Activated CD4-positive, alpha-beta T cell treated with anti-CD3 and anti-CD28 coated beads, Interleukin-2, amount 50 U/mL, for 4 hours (primary cell): ENCODE data around the gene ACSS3.
"Not testable (repeated sequence)": the region's sequence is repeated elsewhere in the genome, so short reads cannot be mapped to it uniquely, and the experiment has no call there.

Experiments used
- DNase-seq, 2 experiments: peaks; one replicate each; pipeline ENCODE4 v3.0.0-alpha.2; 2020

The ACSS3 gene

DNA sequence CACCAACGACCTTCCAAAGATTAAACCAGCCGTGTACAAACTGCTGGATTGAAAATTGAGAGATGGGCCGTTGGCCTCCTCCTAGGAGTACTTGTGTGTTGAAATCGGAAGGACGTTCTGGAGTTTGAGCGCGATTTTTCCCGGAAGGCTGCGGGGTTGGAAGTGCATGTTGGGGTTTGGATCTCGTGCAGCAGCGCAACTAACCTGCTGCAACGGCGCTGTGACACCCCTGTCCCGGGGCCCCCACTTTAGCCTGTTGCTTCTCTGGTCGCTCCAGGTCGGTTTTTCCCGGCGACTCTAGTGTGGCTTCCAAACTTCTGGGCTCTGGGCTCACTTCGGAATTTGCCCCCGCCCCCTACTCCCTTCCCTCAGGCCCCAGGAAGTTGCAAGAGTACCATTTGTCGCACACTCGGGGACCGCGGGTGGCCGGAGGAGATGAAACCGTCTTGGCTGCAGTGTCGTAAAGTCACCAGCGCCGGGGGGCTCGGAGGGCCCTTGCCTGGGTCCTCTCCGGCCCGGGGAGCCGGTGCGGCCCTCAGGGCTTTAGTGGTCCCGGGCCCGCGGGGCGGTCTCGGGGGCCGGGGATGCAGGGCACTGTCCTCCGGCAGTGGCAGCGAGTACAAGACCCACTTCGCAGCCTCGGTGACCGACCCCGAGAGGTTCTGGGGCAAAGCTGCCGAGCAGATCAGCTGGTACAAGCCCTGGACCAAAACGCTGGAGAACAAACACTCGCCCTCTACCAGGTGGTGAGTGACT, at the start of gene ACSS3:
Gene ACSS3, plus strand, starts transcription at position 394 of the 756 bp plus-strand sequence. Its CDS starts 42 bp downstream, at position 436.
- no peak for DNase-seq

DNA sequence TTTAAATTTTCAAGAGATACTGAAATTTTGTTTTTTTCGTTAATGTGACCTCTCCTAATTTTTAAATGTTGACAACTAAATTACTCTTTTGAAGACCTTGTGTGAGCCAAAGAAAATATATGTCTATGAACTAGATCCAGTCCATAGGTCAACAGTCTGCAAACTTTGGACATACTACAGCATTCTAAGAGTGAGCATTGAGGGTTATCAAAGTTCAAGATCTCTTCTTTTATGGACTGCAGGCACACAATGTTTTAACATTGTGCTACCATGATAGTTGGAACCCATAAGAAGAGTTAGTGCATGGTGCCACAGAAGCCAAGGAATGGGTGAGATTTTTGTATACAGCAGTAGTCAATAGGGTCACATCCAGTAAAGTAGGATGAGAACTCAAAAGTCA, 43.0 kb upstream of the ACSS3 start:
- DNase-seq = no peak

GRCh38 chr12:81039231-81039630, 38.6 kb upstream of the ACSS3 start:
- no peak for DNase-seq

DNA sequence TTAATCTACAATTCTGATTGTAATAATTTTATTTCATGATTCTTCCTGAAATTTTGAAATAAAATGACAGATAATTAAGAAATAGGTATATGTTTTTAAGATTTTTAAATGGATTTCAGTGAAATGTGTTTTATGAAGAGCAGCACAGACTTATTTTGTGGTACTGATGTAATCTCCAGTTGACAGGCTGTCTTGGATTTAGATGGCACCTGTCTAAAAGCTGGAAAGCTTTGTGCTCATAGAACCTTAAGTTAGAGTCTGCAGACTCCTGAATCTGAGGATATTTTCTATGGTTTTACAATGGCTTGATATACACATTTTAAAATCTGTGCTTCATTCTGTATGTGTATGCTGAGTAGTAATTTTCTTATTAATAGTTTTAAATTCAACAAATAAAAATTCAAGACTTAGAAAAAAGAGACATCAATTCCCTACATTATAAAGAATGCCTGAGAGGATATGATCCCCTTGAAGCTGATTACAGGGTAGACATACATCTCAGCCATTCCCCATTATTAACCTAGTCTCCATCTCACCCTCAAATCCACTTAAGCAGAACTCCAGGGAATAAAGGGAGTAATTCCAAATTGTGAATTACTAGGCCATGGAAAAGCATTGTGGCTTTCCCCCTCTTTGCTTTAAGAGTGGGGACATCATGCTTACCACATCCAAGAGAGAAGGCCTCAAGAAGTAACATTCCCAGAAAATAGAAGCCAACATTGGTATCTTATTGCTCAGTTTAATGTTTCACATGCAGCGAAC, 33.7 kb upstream of the ACSS3 start:
- no peak for DNase-seq

- DNase-seq = not testable (repeated sequence)
Observed at GRCh38 chr12:81064971-81065370, 12.9 kb upstream of the ACSS3 start.

GRCh38 chr12:81070846-81071245, 7.0 kb upstream of the ACSS3 start:
- no peak for DNase-seq

DNA sequence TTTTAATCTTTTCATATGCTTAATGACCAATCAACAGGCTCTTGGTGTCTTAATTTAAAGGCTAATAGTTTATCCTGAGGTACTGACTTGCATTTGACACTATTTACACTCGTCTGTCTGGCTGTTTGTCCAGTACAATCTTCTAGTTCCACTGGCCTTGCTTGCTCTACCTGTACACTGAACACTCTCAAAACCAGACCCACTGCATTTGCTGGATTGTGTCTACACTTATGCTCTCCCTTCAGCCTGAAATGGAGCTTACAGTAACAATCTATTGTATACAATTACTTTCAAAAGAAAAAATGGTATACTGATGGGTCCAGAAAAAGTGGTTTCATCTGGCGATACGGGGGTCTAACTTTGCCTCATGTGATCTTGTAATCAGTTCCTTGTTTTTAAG, 2.3 kb upstream of the ACSS3 start:
- DNase-seq = no peak

DNA sequence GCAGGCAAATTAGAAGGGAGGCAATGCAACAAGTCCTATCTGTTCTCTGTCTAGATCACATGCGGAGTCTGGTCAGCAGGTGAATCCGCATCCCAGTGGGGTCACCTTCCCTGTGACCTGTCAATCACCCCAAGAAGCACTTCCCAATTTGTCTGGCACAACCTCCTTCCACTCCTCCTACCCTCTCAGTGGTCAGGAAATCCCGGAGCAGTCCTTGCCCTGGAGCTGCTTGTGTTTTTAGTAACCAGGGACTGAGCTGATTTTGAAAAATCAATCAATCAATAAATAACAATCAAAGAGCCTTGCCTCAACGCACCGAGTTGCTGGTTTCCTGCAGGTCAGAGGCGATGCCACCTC, 572 bp upstream of the ACSS3 start:
- no peak for DNase-seq

GRCh38 chr12:81078469-81079196, 754 bp downstream of the ACSS3 start:
- DNase-seq = no peak

DNA sequence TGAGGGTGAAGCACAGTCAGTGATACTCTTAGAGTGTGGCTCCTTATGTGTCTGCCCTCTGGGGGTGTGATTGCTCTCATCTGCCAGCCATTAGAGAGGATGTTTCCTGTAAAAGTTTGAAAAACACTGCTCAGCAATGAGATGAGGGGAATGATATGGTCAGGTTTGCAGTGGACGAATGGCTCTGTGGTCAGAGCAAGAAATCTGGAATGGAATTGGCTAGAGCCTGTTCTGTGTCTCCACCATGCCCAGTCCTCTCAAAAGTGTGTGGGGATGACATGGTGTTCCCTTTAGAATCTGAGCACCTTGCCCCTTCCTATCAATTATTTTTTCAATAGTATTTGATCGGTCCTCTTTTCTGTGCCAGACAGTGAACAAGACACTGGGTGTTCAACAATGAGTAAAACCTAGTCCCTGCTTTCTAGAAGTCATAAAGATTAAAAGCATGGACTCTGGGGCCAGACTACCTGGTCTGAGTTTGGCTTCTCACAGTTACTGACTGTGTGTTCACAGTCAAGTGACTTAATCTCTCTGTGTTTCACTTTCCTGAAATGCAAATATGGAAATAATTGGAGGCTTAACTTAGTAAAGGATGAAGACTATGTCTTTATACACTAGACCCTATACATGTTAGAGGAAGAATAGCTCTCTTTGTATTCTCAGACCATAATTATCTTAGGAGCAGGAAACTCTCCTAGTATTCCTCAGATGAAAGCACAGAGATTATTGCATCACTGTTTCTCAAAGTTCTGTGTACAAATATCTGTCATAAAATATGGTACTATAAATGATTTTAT, 1.6 kb downstream of the ACSS3 start:
- no peak for DNase-seq

GRCh38 chr12:81080431-81080983, 2.6 kb downstream of the ACSS3 start:
- DNase-seq = no peak

DNA sequence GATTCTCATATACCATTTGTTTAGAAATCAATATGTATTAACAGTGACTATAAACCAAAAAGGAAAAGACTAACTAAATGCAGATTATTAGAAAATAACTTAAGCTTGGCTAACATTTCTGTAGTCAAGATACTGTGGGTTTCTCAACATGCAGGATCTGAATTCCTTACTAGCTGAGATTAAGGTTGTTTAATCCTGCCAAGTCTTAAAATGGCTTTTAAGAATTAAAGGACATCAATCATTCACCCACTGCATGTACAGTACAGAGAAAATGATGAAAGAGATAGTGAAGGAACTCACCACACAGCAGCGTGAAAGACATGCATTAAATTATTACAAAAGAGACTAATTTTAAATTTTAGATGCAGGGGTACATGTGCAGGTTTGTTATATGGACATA, 3.8 kb downstream of the ACSS3 start:
- no peak for DNase-seq

DNA sequence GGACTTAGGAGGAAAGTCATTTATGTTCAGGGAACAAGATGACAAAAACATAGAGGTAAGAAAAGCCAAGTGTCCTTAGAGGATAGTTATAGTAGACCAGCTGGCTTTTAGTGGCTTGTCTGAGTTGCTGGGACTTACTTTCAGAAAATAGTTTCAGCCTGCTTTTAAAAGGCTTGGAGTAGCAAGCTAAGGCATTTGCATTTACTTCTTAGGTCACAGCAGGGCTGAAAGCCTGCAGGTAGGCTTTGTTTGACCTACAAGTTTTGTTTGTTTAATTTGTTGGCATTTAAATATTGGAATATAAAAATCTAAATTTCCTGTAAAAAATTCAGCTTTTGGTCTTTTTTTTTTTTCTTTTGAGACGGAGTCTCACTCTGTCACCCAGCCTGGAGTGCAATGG, 5.1 kb downstream of the ACSS3 start:
- DNase-seq = no peak

DNA sequence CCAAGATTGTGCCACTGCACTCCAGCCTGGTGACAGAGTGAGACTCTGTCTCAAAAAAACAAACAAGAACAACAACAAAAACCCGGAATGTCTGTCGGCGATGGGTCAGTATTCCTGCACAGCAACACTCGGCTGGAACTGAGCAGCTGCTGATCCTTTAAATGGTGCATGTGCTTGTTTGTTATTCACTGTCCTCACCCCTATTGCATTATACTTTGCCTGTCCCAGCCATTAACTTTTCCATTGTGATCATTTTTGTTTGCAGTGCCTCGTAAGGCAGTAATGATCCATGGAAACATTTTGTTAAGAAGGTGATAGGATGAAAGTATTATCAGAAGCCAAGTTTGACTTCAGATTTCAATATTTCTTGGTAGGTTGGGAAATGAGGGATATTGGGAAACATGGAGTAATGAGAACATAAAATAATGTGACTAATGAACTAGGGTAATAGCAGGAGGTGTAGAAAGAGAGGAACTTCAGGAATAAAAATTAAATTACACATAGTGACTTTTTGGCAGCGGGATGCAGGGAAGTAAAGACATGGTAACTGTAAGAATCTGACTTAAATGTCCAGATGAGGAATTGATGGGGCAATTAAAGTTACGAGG, 6.1 kb downstream of the ACSS3 start:
- DNase-seq = no peak

DNA sequence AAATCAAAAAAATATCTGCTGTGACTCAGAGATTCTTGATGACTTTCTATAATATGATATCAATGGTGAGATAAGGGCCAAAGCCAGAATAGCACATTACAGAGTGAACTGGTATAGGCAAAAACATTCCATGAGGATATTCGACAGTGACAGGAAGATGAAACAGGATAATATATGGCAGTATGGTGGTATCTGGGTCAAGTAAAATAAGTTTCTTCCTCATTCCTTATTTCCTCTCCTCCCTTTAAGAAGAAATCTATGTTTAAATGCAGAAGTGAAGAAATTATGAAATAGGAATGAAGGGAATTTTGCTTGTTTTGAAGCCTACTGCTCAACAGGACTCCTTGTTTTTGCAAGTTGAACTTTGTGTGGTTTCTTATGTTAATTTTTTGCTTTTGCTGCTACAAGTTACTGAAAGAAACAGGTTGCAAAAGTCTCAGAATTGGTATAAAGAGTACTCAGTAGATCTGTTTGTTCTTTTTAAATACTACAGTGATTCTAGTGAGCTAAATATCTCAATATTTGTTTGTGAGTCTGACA, 7.0 kb downstream of the ACSS3 start:
- DNase-seq = no peak

GRCh38 chr12:81085832-81086231, 8.0 kb downstream of the ACSS3 start:
- no peak for DNase-seq

GRCh38 chr12:81086342-81086741, 8.5 kb downstream of the ACSS3 start:
- DNase-seq = no peak

- DNase-seq = no peak
Observed at GRCh38 chr12:81088221-81088620, 10.3 kb downstream of the ACSS3 start.

DNA sequence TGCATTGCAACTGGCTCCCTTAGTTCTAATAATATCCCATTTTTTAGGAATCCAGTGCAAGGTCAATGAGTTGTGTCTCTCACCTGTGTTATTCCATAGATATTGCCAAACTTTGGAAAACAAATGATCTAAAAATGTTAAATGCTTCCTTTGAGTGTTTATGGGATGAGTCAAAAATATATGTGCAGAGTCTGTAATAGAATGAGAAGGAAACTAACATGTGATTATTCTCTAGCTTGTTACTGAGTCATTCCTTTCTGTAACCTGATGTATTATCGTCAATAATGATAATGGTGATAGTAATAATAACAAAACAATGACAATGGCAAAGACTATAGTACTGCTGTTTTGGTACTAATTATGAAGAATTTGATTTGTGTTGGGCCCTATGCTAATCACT, 11.5 kb downstream of the ACSS3 start:
- DNase-seq = no peak

GRCh38 chr12:81092053-81092452, 14.2 kb downstream of the ACSS3 start:
- no peak for DNase-seq

DNA sequence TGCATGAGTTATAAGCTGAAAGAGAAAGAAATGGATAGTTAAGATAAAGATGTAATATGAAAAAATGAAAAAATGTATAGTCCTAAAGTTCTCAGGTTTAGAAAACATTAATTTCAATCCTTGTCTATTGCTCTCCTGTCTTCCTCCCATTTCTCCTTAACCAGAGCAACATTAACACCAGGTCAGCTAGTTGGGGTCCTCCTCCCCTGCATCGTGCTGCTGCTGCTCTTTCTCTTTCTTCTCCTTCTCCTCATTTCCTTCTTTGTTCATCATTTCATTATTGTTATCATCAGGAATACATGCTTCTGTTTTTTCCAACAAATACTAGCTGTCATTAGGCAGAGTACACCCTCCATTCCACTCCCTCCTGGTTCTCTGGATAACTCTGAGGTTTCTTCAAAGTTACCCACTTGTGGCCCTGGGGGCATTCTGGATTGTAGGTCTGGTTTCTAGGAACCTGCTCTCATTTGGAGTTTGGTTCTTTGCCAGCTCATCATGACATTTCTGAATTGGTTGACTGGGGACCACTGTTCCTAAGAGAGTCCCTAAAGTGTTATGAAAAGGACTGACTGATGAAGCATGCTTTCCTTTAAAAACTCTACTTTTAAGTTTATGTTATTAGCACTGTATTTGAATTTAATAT, 17.0 kb downstream of the ACSS3 start:
- DNase-seq = no peak
